CD4-positive, alpha-beta T cell treated with Interleukin-6 for 4 hours (primary cell): ENCODE results near the gene JAZF1.

Experiments
- DNase-seq: peaks from one replicate; pipeline ENCODE4 v3.0.0-alpha.2; 2020; ENCODE audit warnings: mixed read lengths

Gene JAZF1

GRCh38 chr7:27808626-27809025 lies 372.0 kb downstream of the JAZF1 start:
- DNase-seq, result no peak

- no peak for DNase-seq
These were observed 376.5 kb downstream of the JAZF1 start for GRCh38 chr7:27804139-27804538.

- DNase-seq, result no peak
These were observed 377.6 kb downstream of the JAZF1 start for GRCh38 chr7:27802999-27803398.

DNA sequence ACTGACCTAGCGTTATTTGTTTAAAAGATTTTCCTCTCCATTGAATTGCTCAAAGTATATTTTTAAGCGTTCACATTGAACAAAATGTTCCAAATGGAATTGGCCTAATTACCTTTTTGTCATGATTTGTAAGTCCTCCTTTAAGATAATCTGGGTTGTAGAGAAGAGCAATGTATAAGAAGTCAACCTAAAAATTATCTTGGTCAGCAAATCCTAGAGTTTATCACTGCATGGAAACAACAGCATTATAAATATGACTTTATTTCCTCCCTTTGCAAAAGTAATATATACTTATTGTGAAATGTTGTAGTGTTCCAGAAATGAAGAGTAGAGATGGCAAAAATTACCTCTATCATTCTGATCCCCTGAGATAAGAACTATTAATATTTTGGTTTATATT lies 381.4 kb downstream of the JAZF1 start:
- no peak for DNase-seq

GRCh38 chr7:27795977-27796376 lies 384.6 kb downstream of the JAZF1 start:
- DNase-seq, result no peak

DNA sequence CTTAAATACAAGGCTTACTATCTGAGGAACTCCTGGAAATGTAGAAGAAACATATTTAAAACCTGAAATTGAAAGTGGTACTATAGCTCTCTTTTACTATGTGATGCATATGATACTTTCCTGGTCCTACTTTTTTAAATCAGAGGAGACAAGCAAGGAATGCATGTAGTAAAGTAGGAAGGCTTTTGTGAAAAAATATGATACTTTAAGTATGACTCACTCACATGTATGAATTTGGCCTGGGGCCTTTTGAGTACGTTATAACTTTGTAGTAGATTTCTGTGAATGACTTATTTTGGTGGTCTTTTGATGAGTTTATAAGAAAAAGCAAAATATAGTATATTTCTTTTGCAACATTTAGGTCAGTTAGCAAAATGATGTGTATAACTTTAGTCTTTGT lies 386.8 kb downstream of the JAZF1 start:
- no peak for DNase-seq

- DNase-seq, result no peak
These were observed 392.2 kb downstream of the JAZF1 start for GRCh38 chr7:27788437-27788836.

- peak; percentile 29 for DNase-seq
These were observed 396.1 kb downstream of the JAZF1 start for GRCh38 chr7:27784399-27785053.

DNA sequence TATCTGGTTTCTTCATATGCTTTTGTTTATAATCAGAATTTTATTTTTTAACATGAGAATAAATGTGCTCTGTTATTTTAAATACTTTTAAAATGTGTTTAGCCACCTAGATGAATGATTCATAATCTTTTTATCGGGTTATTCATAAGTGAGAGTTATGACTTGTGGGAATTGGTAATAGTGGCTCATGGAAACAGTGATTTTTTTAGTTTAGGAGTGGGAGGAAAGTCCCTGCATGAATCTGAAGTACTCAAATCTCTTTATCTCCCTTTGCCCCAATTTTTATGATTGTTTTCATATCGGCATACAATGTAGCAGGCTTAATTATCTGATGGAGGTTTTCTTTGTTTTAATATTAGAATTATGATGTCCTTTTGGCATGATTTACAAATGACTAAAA lies 397.7 kb downstream of the JAZF1 start:
- DNase-seq, result no peak

DNA sequence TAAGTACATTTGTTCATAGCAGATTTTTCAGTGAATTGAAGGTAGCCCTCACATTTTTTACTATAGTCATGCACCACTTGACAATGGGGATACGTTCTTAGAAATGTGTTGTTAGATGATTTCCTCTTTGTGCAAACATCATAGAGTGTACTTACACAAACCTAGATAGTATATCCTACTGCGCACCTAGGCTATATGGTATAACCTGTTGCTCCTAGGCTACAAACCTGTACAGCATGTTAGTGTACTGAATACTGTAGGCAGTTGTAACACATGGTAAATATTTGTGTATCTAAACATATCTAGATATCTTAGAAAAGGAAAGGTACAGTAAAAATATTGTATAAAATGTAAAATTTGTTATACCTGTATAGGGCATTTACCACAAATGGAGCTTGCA lies 399.4 kb downstream of the JAZF1 start:
- no peak for DNase-seq
